ENCODE data around the gene RSPH6A. TPM values are rescaled to one million over a fixed set of nuclear protein-coding genes. Genes with fewer than 3 reads are reported as not detected.

The RSPH6A gene
- total and polyA plus RNA-seq, 2 of the 13 experiments (the other 11 are each of a cell fraction or from before 2014, with no cell fraction given), result 0.07 TPM; not detected in 1

DNA sequence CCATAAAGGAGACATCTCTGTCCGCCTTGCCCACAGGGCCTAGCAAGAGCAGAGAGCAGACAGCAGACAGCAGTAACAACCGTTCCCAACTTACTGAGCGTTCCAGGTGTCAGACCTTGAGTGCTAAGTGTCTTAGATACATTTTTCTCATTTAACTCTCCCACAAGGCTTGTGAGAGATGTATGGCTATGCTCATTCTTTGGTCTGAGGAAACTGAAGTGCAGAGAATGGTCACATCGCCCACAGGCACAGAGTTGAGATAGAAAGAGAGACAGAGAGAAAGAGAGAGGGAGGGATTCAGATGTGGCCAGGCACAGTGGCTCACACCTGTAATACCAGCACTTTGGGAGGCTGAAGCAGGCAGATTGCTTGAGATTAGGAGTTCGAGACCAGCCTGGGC is 67.6 kb downstream of the RSPH6A start:
- TF ChIP-seq DMAP1 (CRISPR knock-in tag; IDR thresholded peaks at IDR 0.05) (no peak), PLRG1 (conservative IDR thresholded peaks at IDR 0.05) (no peak), ISL2 (CRISPR knock-in tag; IDR thresholded peaks at IDR 0.05) (no peak), ZNF326 (CRISPR knock-in tag; IDR thresholded peaks at IDR 0.05; ENCODE audit: borderline replicate concordance) (no peak), ZBTB7A (CRISPR knock-in tag; IDR thresholded peaks at IDR 0.05) (no peak), MXI1 (IDR thresholded peaks at IDR 0.05; ENCODE audit: borderline replicate concordance, low read depth, low read length) (no peak), ZMYM4 (CRISPR knock-in tag; IDR thresholded peaks at IDR 0.05) (no peak), PAX8 (CRISPR knock-in tag; IDR thresholded peaks at IDR 0.05; ENCODE audit: borderline replicate concordance) (no peak), NFYC (CRISPR knock-in tag; IDR thresholded peaks at IDR 0.05) (no peak), ZNF749 (CRISPR knock-in tag; IDR thresholded peaks at IDR 0.05; ENCODE audit: borderline replicate concordance) (no peak), ZNF841 (CRISPR knock-in tag; IDR thresholded peaks at IDR 0.05; ENCODE audit: borderline replicate concordance) (no peak)
- TF ChIP-seq, protein P1, sequence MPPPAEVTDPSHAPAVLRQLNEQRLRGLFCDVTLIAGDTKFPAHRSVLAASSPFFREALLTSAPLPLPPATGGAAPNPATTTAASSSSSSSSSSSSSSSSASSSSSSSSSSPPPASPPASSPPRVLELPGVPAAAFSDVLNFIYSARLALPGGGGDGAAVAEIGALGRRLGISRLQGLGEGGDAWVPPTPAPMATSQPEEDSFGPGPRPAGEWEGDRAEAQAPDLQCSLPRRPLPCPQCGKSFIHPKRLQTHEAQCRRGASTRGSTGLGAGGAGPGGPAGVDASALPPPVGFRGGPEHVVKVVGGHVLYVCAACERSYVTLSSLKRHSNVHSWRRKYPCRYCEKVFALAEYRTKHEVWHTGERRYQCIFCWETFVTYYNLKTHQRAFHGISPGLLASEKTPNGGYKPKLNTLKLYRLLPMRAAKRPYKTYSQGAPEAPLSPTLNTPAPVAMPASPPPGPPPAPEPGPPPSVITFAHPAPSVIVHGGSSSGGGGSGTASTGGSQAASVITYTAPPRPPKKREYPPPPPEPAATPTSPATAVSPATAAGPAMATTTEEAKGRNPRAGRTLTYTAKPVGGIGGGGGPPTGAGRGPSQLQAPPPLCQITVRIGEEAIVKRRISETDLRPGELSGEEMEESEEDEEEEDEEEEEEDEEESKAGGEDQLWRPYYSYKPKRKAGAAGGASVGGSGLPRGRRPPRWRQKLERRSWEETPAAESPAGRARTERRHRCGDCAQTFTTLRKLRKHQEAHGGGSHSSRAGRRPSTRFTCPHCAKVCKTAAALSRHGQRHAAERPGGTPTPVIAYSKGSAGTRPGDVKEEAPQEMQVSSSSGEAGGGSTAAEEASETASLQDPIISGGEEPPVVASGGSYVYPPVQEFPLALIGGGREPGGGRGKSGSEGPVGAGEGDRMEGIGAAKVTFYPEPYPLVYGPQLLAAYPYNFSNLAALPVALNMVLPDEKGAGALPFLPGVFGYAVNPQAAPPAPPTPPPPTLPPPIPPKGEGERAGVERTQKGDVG (CRISPR knock-in tag; IDR thresholded peaks at IDR 0.05; ENCODE audit: borderline replicate concordance), result no peak
- TF ChIP-seq, protein P2, sequence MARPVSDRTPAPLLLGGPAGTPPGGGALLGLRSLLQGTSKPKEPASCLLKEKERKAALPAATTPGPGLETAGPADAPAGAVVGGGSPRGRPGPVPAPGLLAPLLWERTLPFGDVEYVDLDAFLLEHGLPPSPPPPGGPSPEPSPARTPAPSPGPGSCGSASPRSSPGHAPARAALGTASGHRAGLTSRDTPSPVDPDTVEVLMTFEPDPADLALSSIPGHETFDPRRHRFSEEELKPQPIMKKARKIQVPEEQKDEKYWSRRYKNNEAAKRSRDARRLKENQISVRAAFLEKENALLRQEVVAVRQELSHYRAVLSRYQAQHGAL (CRISPR knock-in tag; IDR thresholded peaks at IDR 0.05; ENCODE audit: not compliant biosample characterization), result no peak
- TF ChIP-seq, protein P3, sequence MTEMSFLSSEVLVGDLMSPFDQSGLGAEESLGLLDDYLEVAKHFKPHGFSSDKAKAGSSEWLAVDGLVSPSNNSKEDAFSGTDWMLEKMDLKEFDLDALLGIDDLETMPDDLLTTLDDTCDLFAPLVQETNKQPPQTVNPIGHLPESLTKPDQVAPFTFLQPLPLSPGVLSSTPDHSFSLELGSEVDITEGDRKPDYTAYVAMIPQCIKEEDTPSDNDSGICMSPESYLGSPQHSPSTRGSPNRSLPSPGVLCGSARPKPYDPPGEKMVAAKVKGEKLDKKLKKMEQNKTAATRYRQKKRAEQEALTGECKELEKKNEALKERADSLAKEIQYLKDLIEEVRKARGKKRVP (CRISPR knock-in tag; IDR thresholded peaks at IDR 0.05), result no peak
- TF ChIP-seq, protein P4, sequence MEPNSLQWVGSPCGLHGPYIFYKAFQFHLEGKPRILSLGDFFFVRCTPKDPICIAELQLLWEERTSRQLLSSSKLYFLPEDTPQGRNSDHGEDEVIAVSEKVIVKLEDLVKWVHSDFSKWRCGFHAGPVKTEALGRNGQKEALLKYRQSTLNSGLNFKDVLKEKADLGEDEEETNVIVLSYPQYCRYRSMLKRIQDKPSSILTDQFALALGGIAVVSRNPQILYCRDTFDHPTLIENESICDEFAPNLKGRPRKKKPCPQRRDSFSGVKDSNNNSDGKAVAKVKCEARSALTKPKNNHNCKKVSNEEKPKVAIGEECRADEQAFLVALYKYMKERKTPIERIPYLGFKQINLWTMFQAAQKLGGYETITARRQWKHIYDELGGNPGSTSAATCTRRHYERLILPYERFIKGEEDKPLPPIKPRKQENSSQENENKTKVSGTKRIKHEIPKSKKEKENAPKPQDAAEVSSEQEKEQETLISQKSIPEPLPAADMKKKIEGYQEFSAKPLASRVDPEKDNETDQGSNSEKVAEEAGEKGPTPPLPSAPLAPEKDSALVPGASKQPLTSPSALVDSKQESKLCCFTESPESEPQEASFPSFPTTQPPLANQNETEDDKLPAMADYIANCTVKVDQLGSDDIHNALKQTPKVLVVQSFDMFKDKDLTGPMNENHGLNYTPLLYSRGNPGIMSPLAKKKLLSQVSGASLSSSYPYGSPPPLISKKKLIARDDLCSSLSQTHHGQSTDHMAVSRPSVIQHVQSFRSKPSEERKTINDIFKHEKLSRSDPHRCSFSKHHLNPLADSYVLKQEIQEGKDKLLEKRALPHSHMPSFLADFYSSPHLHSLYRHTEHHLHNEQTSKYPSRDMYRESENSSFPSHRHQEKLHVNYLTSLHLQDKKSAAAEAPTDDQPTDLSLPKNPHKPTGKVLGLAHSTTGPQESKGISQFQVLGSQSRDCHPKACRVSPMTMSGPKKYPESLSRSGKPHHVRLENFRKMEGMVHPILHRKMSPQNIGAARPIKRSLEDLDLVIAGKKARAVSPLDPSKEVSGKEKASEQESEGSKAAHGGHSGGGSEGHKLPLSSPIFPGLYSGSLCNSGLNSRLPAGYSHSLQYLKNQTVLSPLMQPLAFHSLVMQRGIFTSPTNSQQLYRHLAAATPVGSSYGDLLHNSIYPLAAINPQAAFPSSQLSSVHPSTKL (CRISPR knock-in tag; IDR thresholded peaks at IDR 0.05), result no peak

More for the DNA sequence above, 67.6 kb downstream of the RSPH6A start:
- H3K9ac ChIP-seq (ENCODE audit: insufficient read depth, low read depth, low read length), result no peak overlapping the region
- DNase-seq (ENCODE audit: low spot score), result no peak
- ChIA-PET CTCF (ENCODE audit: low intra/inter-chr PET ratio, low total read pairs) (no interaction called here), POLR2A (no interaction called here)
- intact Hi-C loops (cut with micrococcal nuclease; ENCODE audit: unreplicated experiment), result no loop called here
- 28% methylated on average over 4 of the region's 5 CpGs for WGBS (ENCODE audit: low lambda C conversion rate)
- H3K27ac ChIP-seq (ENCODE audit: extremely low read length, insufficient read depth, low read length), result no peak overlapping the region
- H3K4me1 ChIP-seq (ENCODE audit: insufficient read depth, low read length), result peaks cover 24% of the 10 kb centered on the region
- no peaks in the 10 kb centered on the region for H4K20me1 ChIP-seq (ENCODE audit: insufficient read depth, low read length)
- no peak overlapping the region for H3K4me3 ChIP-seq (replicated peaks in 1 of 3; ENCODE audit: insufficient read depth in 1 of 3, low read depth in 2 of 3, low read length in 3 of 3)
- H3K36me3 ChIP-seq (replicated peaks in 1 of 2; ENCODE audit: control insufficient read depth in 1 of 2, insufficient read depth in 2 of 2, low read length in 2 of 2), result no peaks in the 10 kb centered on the region
- in situ Hi-C loops (cut with HindIII; ENCODE audit: extremely low pct_ligation_motif_present, low pct_unique_long_range_greater_than_20kb), result no loop called here
- FAIRE-seq, result no peak
- BruUV-seq (replicated peaks), result no TSS peak
- no peak overlapping the region for H2AFZ ChIP-seq (ENCODE audit: low read length)
- no peak overlapping the region for H3K4me2 ChIP-seq (ENCODE audit: low read depth, low read length)
- ATAC-seq, result no peak
- H3K79me2 ChIP-seq (ENCODE audit: insufficient read depth, low read length), result no peaks in the 10 kb centered on the region
- peaks cover 0 to 32% of the 10 kb centered on the region in 2 experiments; a peak in 2 of 5 replicates for H3K27me3 ChIP-seq (ENCODE audit: control insufficient read depth in 1 of 2, insufficient read depth in 2 of 2, low read length in 2 of 2)
- no peaks in the 10 kb centered on the region for H3K9me3 ChIP-seq (ENCODE audit: low read length)

Data from HepG2 (cell line).